ENCODE results near the gene PTPRC.

Gene PTPRC, protein sequence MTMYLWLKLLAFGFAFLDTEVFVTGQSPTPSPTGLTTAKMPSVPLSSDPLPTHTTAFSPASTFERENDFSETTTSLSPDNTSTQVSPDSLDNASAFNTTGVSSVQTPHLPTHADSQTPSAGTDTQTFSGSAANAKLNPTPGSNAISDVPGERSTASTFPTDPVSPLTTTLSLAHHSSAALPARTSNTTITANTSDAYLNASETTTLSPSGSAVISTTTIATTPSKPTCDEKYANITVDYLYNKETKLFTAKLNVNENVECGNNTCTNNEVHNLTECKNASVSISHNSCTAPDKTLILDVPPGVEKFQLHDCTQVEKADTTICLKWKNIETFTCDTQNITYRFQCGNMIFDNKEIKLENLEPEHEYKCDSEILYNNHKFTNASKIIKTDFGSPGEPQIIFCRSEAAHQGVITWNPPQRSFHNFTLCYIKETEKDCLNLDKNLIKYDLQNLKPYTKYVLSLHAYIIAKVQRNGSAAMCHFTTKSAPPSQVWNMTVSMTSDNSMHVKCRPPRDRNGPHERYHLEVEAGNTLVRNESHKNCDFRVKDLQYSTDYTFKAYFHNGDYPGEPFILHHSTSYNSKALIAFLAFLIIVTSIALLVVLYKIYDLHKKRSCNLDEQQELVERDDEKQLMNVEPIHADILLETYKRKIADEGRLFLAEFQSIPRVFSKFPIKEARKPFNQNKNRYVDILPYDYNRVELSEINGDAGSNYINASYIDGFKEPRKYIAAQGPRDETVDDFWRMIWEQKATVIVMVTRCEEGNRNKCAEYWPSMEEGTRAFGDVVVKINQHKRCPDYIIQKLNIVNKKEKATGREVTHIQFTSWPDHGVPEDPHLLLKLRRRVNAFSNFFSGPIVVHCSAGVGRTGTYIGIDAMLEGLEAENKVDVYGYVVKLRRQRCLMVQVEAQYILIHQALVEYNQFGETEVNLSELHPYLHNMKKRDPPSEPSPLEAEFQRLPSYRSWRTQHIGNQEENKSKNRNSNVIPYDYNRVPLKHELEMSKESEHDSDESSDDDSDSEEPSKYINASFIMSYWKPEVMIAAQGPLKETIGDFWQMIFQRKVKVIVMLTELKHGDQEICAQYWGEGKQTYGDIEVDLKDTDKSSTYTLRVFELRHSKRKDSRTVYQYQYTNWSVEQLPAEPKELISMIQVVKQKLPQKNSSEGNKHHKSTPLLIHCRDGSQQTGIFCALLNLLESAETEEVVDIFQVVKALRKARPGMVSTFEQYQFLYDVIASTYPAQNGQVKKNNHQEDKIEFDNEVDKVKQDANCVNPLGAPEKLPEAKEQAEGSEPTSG (N-terminal part only)

DNA sequence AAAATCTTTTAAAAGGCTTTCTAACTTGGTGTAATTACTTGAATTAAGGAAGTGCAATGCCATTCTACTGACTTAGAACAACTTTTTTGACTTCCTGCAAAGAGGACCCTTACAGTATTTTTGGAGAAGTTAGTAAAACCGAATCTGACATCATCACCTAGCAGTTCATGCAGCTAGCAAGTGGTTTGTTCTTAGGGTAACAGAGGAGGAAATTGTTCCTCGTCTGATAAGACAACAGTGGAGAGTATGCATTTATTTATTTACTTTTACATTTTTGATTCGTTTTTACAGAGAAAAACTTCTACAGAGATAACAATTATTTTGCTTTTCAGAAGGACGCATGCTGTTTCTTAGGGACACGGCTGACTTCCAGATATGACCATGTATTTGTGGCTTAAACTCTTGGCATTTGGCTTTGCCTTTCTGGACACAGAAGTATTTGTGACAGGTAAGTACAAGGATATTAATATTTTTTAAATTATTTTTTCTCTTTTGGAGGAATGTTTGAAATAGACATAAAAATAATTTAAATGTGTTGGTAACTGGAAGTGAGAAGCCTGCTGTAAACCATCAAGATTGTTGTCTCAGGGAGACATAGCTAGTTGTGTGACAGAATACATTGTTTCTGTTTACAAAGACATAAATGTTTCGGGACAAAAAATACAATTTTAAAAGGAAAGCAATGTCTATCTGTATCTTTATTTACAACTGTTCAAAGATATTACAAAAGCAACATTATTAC is at the start of gene PTPRC:
Gene PTPRC, plus strand, starts transcription at position 147 of the 742 bp plus-strand sequence. Its CDS starts 229 bp downstream, at position 376.
- DNase-seq (ENCODE audit: low spot score): peak; percentile 34

DNA sequence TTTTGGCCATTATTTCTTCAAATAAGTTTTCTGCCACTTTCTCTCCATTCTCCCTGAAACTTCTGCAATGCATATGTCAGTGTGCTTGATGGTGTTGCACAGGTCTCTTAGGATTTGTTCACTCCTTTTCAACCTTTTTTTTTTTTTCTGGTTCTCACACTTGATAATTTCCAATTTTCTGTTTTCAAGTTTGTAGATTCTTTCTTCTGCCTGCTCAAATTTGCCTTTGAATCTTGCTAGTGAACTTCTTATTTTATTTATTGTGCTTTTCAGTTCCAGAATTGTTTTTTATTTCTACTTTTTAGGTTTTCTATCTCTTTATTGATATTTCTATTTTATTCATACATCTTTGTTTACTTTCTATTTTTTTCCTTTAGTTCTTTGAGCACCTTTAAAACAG is 48.4 kb upstream of the PTPRC start:
- TF ChIP-seq, protein P1, sequence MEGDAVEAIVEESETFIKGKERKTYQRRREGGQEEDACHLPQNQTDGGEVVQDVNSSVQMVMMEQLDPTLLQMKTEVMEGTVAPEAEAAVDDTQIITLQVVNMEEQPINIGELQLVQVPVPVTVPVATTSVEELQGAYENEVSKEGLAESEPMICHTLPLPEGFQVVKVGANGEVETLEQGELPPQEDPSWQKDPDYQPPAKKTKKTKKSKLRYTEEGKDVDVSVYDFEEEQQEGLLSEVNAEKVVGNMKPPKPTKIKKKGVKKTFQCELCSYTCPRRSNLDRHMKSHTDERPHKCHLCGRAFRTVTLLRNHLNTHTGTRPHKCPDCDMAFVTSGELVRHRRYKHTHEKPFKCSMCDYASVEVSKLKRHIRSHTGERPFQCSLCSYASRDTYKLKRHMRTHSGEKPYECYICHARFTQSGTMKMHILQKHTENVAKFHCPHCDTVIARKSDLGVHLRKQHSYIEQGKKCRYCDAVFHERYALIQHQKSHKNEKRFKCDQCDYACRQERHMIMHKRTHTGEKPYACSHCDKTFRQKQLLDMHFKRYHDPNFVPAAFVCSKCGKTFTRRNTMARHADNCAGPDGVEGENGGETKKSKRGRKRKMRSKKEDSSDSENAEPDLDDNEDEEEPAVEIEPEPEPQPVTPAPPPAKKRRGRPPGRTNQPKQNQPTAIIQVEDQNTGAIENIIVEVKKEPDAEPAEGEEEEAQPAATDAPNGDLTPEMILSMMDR (IDR thresholded peaks at IDR 0.05; ENCODE audit: extremely low read depth, missing control alignments): no peak
- DNase-seq (ENCODE audit: low spot score): no peak

More for the DNA sequence above, at the start of gene PTPRC:
- TF ChIP-seq, protein P1 (IDR thresholded peaks at IDR 0.05; ENCODE audit: extremely low read depth, missing control alignments): no peak

DNA sequence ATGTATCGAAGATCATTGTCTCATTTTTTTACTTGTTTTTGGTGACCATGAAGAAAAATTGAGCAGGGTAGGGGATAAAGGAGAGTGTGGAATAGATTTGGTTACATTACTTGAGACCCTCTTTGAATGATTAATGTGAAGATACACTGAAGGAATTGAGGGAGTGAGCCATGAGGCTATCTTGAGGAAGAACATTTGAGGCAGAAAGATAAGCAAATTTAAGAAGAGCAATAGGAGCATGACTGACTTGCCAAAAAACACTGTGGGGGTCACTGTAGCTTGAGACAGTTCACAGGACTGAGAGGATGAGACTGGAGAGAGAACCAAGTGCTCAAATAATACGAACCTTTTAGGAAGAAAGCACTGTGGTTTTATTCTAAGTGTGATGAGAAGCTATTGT is 43.1 kb upstream of the PTPRC start:
- TF ChIP-seq, protein P1 (IDR thresholded peaks at IDR 0.05; ENCODE audit: extremely low read depth, missing control alignments): no peak
- DNase-seq (ENCODE audit: low spot score): no peak

DNA sequence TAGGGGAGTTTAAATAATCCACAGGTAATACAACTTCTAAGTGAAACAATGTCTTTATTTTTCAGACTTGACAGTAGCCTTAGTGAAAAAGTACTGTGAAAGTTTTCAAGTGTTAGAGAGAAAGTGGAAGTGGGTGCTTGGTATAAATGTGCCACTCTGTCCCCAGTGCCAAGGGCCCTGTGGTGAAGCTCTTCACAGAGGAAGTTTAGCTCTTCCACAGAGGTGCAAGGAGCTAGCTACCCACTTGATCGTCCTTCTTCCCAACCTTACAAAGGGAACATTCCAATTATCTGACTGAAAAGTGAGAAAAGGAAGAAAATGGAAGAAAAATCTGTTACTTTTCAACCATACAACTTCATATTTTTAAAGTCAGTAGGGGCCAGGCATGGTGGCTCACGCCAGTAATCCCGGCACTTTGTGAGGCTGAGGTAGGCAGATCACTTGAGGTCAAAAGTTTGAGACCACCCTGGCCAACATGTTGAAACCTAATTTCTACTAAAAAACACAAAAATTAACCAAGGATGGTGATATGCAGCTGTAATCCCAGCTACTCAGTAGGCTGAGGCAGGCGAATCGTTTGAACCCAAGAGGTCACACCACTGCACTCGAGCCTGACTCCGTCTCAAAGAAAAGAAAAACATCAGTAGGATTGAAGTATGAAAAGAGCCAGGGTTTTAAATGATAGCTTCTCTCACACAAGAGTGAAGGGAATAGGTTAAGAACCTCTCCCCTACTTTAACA is 41.0 kb upstream of the PTPRC start:
- TF ChIP-seq, protein P1 (IDR thresholded peaks at IDR 0.05; ENCODE audit: extremely low read depth, missing control alignments): no peak

DNA sequence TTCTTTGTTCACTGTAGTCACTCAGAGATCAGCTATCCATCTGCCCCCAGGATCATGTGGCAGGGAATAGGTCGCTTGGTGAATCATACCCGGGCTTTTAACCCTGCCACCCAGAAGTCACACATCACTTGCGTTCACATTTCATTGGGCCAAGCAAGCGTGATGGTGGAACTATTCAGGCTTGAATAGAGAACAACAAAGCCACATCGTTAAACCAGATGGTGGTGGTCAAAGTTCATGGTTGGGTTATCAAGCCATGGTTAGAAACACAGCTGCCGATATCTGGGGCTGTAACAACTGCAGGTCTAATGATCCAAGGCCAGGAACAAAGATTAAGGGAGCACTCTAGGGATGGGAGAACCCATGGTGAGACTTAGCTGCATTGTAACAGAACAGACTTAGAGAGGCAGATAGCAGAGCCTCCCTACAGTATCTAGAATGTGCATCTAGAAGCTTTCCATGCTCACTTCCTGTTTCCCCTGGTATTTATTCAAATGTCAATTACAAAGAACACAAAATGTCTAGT is 40.0 kb upstream of the PTPRC start:
- DNase-seq (ENCODE audit: low spot score): peak; percentile 28
- TF ChIP-seq, protein P1 (IDR thresholded peaks at IDR 0.05; ENCODE audit: extremely low read depth, missing control alignments): no peak

More for the DNA sequence above, 41.0 kb upstream of the PTPRC start:
- DNase-seq (ENCODE audit: low spot score): no peak

DNA sequence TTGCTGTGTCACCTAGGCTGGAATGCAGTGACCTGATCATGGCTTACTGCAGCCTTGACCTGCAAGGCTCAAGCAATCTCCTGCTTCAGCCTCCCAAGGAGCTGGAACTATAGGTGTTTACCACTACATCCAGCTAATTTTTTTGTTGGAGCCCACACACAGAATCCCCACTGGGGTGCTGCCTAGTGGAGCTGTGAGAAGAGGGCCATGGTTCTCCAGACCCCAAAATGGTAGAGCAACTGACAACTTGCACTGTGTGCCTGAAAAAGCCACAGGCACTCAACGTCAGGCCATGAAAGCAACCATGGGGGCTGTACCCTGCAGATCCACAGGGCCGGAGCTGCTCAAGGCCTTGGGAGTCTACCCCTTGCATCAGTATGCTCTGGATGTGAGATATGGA is 39.1 kb upstream of the PTPRC start:
- DNase-seq (ENCODE audit: low spot score): no peak
- TF ChIP-seq, protein P1 (IDR thresholded peaks at IDR 0.05; ENCODE audit: extremely low read depth, missing control alignments): no peak

Data from GM20000 (cell line).